BJ (cell line): ENCODE measurements around the gene HGS. TPM values are rescaled to one million over a fixed set of nuclear protein-coding genes. Genes with fewer than 3 reads are reported as not detected.

Experiments used
- CTCF ChIA-PET: fragments of 350-600 bp; formaldehyde crosslinking; extraction: SDS; loops from one replicate; lab custom pipeline; 2021; ENCODE audit warnings: antibody characterized with exemption, inconsistent platforms; lab: Yijun Ruan, JAX
- POLR2A ChIA-PET: fragments of 300-600 bp; sonication (Branson Sonifier 250); formaldehyde crosslinking; extraction: SDS; loops from one replicate; lab custom pipeline; 2021; ENCODE audit warnings: antibody characterized with exemption; lab: Charles Lee
- DNase-seq: peaks from one replicate; pipeline ENCODE4 v3.0.0-alpha.2; 2011; ENCODE audit warnings: low read depth
- H3K27me3 ChIP-seq: 2 replicates; pipeline ENCODE4 v1.6.0; 2011; ENCODE audit warnings: low read length; ENCODE audit not compliant: control insufficient read depth, insufficient read depth
- H3K36me3 ChIP-seq: 2 replicates; pipeline ENCODE4 v1.5.1; 2011; ENCODE audit warnings: low read length; ENCODE audit not compliant: control insufficient read depth, insufficient read depth
- H3K4me3 ChIP-seq: 2 replicates; pipeline ENCODE4 v1.5.1; 2011; ENCODE audit warnings: low read depth, mild to moderate bottlenecking, control low read depth, low read length
- polyA plus RNA-seq: library from polyadenylated mRNA; depleted of rRNA; stranded (reverse); fragments of >200 nt; gene quantifications from 2 replicates; pipeline ENCODE4 v1.2.3, GENCODE V29; 2011
- TF ChIP-seq, protein P1 (sequence below): IDR thresholded peaks from 2 replicates; pipeline ENCODE4 v1.5.1; 2011; ENCODE audit warnings: low read depth, mild to moderate bottlenecking, control low read depth, inconsistent platforms, low read length, moderate library complexity; ENCODE audit not compliant: insufficient read depth

Gene HGS
- polyA plus RNA-seq, 1 experiment = 110 TPM

DNA sequence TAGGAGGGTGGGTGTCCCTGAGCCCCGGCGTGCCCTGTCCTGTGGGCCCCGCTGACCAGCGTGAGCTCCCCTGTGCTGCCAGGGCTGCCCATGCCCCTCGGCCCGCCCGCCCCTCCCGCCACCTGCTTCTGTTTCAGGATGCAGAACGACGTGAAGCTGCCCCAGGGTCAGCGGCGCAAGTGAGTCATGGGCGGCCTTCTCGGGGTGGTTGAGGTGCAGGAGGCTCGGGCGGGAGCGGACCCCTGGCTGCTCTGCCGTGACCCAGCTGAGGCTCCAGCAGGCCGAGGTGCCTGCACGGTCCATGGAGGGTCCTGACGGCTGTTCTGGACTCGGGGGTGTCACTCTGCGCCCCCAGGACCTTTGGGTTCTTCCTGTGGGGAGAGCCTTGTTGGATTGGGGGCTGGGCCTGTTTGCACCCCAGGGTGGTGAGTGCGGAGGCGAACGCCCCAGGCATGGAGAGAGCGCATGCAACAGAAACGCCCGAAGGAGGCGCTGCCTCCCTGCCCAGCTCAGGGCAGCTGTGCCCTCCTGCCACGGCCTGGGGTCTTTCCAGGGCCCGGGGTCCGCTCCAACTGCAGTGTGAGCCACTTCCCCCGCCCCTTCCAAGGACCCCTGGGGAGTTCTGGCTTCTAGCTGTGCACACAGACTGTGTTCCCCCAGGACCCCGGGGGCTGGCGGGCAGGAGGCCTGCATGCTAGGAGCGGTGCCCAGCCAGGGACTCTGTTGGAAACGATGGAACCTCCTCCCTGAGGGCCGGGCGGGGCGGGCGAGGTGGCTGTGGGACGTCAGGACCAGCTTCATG lies 32.3 kb downstream of the HGS start:
- H3K27me3 ChIP-seq = no peaks in the 10 kb centered on the region
- H3K36me3 ChIP-seq = peaks cover 3% of the 10 kb centered on the region; the same call in 1 of the 2 replicates
- ChIA-PET CTCF (no interaction called here), POLR2A (no interaction called here)
- DNase-seq = no peak
- TF ChIP-seq, protein P1, sequence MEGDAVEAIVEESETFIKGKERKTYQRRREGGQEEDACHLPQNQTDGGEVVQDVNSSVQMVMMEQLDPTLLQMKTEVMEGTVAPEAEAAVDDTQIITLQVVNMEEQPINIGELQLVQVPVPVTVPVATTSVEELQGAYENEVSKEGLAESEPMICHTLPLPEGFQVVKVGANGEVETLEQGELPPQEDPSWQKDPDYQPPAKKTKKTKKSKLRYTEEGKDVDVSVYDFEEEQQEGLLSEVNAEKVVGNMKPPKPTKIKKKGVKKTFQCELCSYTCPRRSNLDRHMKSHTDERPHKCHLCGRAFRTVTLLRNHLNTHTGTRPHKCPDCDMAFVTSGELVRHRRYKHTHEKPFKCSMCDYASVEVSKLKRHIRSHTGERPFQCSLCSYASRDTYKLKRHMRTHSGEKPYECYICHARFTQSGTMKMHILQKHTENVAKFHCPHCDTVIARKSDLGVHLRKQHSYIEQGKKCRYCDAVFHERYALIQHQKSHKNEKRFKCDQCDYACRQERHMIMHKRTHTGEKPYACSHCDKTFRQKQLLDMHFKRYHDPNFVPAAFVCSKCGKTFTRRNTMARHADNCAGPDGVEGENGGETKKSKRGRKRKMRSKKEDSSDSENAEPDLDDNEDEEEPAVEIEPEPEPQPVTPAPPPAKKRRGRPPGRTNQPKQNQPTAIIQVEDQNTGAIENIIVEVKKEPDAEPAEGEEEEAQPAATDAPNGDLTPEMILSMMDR = no peak
- H3K4me3 ChIP-seq = no peak overlapping the region

DNA sequence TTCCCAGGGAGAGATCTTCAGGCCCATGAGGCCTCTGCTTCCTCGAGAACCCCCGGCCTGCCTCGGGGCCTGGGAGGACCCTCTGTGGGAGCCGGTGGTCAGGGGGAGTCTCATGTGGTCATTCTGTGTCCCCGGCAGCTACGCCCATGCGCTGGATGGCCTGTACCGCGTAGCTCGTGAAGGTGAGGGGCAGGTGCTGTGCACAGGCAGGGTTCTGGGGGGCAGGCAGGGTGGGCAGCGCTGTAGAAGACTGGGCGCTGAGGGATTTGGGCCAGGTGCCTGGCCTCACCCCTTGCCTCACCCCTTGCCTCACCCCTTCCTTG lies 32.8 kb downstream of the HGS start:
- no peak for DNase-seq
- POLR2A ChIA-PET = no interaction called here
- Histone ChIP-seq H3K36me3 (peaks cover 3% of the 10 kb centered on the region; the same call in 1 of the 2 replicates), H3K4me3 (no peak overlapping the region), H3K27me3 (no peaks in the 10 kb centered on the region)
- CTCF ChIA-PET = no interaction called here
- TF ChIP-seq, protein P1 = no peak

DNA sequence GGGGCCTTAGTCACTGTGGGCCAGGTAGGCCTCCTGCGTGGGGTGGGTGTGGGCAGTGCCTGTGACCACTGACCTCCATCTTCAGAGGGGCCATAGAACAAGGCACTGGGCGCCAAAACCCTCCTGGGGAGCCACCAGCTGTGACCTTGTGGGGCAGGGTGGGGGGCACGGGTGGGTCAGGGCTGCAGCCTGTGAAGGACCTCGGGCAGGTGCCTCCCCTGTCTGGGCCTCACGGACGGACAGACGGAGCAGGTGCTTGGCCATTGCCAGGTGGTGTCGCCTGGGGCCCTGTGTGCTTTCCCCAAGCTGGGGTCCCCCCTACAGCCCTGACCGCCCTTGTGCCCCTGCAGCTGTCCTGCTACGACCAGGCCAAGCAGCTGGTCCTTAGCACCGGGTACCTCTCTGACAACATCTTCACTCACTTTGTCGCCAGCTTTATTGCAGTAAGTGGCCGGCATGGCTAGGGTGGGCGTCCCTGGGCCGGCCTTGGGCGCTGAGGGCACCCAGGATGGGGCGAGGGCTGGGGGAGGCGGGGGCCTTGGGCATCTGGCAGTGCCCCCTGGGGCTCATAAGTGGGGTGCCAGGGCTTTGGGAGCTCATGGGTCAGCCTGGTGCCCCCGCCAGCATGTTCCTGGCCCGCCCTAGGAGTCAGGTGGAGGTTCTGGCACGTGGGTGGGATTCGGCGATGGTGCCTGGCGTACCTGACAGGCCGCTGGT lies 33.4 kb downstream of the HGS start:
- TF ChIP-seq, protein P1 = no peak
- no peak for DNase-seq
- H3K4me3 ChIP-seq = no peak overlapping the region

DNA sequence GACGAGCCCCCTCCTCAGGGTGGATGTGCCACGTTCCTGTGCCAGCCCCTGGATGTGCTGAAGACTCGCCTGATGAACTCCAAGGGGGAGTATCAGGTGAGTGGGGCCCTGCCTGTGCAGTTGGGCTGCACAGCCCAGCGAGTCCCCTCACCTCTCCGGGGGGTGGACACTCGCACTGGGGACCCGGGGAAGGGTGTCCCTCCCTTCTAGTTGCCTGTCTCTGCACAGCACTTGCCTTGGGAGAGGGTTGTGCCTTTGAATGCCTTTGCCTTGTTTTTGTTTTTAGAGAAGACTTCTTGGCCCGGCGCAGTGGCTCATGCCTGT lies 33.9 kb downstream of the HGS start:
- ChIA-PET POLR2A (no interaction called here), CTCF (no interaction called here)
- Histone ChIP-seq H3K27me3 (no peaks in the 10 kb centered on the region), H3K36me3 (peaks cover 3% of the 10 kb centered on the region; the same call in 1 of the 2 replicates), H3K4me3 (no peak overlapping the region)
- TF ChIP-seq, protein P1 = no peak
- no peak for DNase-seq

More for the DNA sequence above, 33.4 kb downstream of the HGS start:
- H3K27me3 ChIP-seq = no peaks in the 10 kb centered on the region
- H3K36me3 ChIP-seq = peaks cover 3% of the 10 kb centered on the region; the same call in 1 of the 2 replicates
- ChIA-PET POLR2A (no interaction called here), CTCF (no interaction called here)
